Measurements from ENCODE around the gene SEPTIN5. TPM values are rescaled to one million over a fixed set of nuclear protein-coding genes. Genes with fewer than 3 reads are reported as not detected.

Gene SEPTIN5
- total and polyA plus RNA-seq, 2 donors from 2014 or later, result 10.4 to 13.0 TPM

DNA sequence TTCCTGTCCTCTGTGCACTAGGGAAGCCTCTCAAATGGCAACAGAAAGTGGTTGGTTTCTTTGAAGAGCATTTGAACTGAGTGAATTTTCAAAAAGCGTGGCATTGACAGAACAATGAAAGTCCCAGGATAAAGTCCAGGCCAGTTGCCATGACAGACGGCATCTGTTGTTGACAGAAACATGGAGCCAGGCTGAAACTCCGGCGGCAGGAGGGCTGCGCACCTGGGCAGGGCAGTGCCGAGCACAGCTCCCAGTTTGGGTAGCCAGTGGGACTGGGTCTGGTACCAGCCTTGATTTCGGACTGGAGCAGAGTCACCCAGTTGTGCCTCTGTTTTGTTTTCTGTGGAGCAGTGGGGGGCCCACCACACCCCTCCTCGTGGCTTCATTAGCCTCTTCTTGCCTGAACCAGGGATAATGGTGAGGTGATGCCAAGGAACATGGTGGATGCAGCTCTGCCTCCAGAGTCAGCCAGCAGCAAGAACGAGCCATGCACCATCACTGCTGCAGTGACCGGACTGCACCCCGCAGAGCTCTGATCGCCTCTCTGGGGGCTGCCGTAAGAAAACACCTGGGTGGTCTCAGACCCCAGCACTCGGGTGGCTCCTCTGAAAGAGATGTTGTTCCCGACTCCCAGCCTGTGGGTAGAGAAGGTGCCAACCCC is 9.8 kb upstream of the SEPTIN5 start:
- no peaks in the 10 kb centered on the region for H3K9me3 ChIP-seq (ENCODE audit: control insufficient read depth in 2 of 3, insufficient read depth in 1 of 3, low read length in 3 of 3)
- no peaks in the 10 kb centered on the region for H3K36me3 ChIP-seq (ENCODE audit: control insufficient read depth in 2 of 3, insufficient read depth in 3 of 3, low read length in 3 of 3)
- H3K4me3 ChIP-seq (ENCODE audit: low read length in 3 of 3), result no peak overlapping the region
- TF ChIP-seq, protein P1, sequence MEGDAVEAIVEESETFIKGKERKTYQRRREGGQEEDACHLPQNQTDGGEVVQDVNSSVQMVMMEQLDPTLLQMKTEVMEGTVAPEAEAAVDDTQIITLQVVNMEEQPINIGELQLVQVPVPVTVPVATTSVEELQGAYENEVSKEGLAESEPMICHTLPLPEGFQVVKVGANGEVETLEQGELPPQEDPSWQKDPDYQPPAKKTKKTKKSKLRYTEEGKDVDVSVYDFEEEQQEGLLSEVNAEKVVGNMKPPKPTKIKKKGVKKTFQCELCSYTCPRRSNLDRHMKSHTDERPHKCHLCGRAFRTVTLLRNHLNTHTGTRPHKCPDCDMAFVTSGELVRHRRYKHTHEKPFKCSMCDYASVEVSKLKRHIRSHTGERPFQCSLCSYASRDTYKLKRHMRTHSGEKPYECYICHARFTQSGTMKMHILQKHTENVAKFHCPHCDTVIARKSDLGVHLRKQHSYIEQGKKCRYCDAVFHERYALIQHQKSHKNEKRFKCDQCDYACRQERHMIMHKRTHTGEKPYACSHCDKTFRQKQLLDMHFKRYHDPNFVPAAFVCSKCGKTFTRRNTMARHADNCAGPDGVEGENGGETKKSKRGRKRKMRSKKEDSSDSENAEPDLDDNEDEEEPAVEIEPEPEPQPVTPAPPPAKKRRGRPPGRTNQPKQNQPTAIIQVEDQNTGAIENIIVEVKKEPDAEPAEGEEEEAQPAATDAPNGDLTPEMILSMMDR (IDR thresholded peaks at IDR 0.05; ENCODE audit: borderline replicate concordance, extremely low read depth, insufficient read depth), result no peak
- H3K27me3 ChIP-seq (ENCODE audit: control insufficient read depth, insufficient read depth, low read length), result no peaks in the 10 kb centered on the region
- peak in 2 of 5 donors; percentile 7 to 45 for DNase-seq
- no peak overlapping the region for H3K27ac ChIP-seq (ENCODE audit: low read depth in 2 of 2, low read length in 2 of 2)
- no peak for FAIRE-seq
- H3K9ac ChIP-seq (ENCODE audit: low read length in 3 of 3), result no peak overlapping the region
- intact Hi-C loops (cut with DNase I), result no loop called here
- no peaks in the 10 kb centered on the region for H3K4me1 ChIP-seq (ENCODE audit: control insufficient read depth in 2 of 3, insufficient read depth in 2 of 3, low read depth in 1 of 3, low read length in 3 of 3)

DNA sequence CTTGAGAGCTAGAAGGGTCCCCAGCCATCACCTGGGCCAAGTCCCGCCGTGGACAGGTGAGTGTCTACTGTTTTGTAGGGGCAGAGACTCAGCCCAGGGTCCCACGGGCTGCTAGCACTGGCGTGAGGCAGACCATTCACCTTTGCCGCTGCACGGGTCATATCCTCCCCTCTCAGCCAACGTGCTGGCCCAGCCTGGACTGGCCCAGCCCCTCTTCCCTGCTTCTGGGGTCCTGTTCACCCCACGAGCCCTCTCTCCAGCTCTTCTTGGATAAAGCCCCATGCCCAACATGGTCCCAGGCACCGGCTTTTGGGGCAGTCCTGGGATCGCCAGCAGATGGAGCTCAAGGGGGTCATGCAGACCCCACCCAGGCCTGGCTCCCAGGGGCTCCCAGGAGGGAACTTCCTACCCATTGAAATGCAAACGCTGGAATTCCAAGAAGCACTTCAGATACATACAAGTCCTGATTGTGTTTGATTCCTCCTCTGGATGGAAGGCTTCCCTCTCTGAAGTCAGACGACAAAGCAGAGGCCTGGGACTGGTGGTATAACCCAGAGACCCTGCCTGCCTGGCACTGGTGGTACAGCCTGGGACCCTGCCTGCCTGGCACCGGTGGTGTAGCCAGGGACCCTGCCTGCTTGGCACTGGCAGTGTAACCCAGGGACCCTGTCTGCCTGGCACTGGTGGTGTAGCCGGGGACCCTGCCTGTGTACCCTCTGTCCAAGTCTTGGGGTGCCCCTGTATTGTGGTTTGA is 8.9 kb upstream of the SEPTIN5 start:
- H3K4me1 ChIP-seq (ENCODE audit: control insufficient read depth in 2 of 3, insufficient read depth in 2 of 3, low read depth in 1 of 3, low read length in 3 of 3), result no peaks in the 10 kb centered on the region
- H3K36me3 ChIP-seq (ENCODE audit: control insufficient read depth in 2 of 3, insufficient read depth in 3 of 3, low read length in 3 of 3), result no peaks in the 10 kb centered on the region
- TF ChIP-seq, protein P1 (IDR thresholded peaks at IDR 0.05; ENCODE audit: borderline replicate concordance, extremely low read depth, insufficient read depth), result no peak
- intact Hi-C loops (cut with DNase I), result no loop called here
- no peaks in the 10 kb centered on the region for H3K27me3 ChIP-seq (ENCODE audit: control insufficient read depth, insufficient read depth, low read length)
- no peak overlapping the region for H3K4me3 ChIP-seq (ENCODE audit: low read length in 3 of 3)
- H3K9me3 ChIP-seq (ENCODE audit: control insufficient read depth in 2 of 3, insufficient read depth in 1 of 3, low read length in 3 of 3), result no peaks in the 10 kb centered on the region
- H3K9ac ChIP-seq (ENCODE audit: low read length in 3 of 3), result no peak overlapping the region
- no peak overlapping the region for H3K27ac ChIP-seq (ENCODE audit: low read depth in 2 of 2, low read length in 2 of 2)
- DNase-seq (peak in 1 of 5 donors; percentile 41), FAIRE-seq (no peak)

DNA sequence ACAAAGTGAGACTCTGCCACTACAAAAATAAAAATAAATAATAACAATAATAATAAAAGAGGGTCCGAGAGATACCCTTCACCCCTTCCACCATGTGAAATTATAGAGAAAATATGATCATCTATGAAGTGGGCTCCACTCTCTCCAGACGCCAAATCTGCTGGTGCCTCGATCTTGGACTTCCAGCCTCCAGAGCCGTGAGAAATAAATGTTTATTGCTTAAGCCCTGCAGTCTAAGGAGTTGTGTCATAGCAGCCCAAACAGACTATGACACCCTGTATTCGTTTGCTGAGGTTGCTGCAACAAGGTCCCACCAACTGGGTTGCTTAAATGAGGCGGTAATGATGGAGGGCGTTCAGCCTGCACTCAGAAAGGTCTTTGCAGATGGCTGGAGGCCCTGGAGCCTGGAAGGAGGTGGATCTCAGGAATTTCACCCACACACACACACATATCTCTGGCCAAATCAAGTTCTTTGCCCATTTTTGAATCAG is 7.6 kb upstream of the SEPTIN5 start:
- DNase-seq (no peak), FAIRE-seq (no peak)
- H3K4me1 ChIP-seq (ENCODE audit: control insufficient read depth in 2 of 3, insufficient read depth in 2 of 3, low read depth in 1 of 3, low read length in 3 of 3), result no peaks in the 10 kb centered on the region
- no peak overlapping the region for H3K27ac ChIP-seq (ENCODE audit: low read depth in 2 of 2, low read length in 2 of 2)
- H3K4me3 ChIP-seq (ENCODE audit: low read length in 3 of 3), result no peak overlapping the region
- H3K9ac ChIP-seq (ENCODE audit: low read length in 3 of 3), result no peak overlapping the region
- intact Hi-C loops (cut with DNase I), result no loop called here
- H3K9me3 ChIP-seq (ENCODE audit: control insufficient read depth in 2 of 3, insufficient read depth in 1 of 3, low read length in 3 of 3), result no peaks in the 10 kb centered on the region
- no peaks in the 10 kb centered on the region for H3K36me3 ChIP-seq (ENCODE audit: control insufficient read depth in 2 of 3, insufficient read depth in 3 of 3, low read length in 3 of 3)
- TF ChIP-seq, protein P1 (IDR thresholded peaks at IDR 0.05; ENCODE audit: borderline replicate concordance, extremely low read depth, insufficient read depth), result no peak
- no peaks in the 10 kb centered on the region for H3K27me3 ChIP-seq (ENCODE audit: control insufficient read depth, insufficient read depth, low read length)
